OCI-LY1 (cell line): ENCODE results near the gene MAN2B2.
"Not testable (repeated sequence)": the region's sequence is repeated elsewhere in the genome, so short reads cannot be mapped to it uniquely, and the experiment has no call there.

Source experiments
- H2AFZ ChIP-seq: fragments of 200-600 bp; sonication (generic), shearing (Covaris generic); 2 replicates; pipeline ENCODE4 v1.6.0; 2014; ENCODE audit warnings: antibody characterized with exemption, mild to moderate bottlenecking, low read length
- H3F3A ChIP-seq: fragments of 200-600 bp; sonication (generic), shearing (Covaris generic); 2 replicates; pipeline ENCODE4 v1.6.0; 2014; ENCODE audit warnings: mild to moderate bottlenecking, antibody characterized with exemption, low read length, moderate library complexity; ENCODE audit not compliant: insufficient read depth
- H3K27ac ChIP-seq: fragments of 200-600 bp; sonication (generic); 2 replicates; pipeline ENCODE4 v1.5.1; 2014; ENCODE audit warnings: low read length, mixed run types, mild to moderate bottlenecking, low read depth; ENCODE audit not compliant: poor library complexity, severe bottlenecking
- H3K27me3 ChIP-seq: fragments of 200-600 bp; sonication (generic); 2 replicates; pipeline ENCODE4 v1.6.0; 2014; ENCODE audit warnings: antibody characterized with exemption, mild to moderate bottlenecking, low read length, moderate library complexity; ENCODE audit not compliant: insufficient read depth
- H3K36me3 ChIP-seq: fragments of 200-600 bp; sonication (generic); 2 replicates; pipeline ENCODE4 v1.6.1; 2014; ENCODE audit warnings: mild to moderate bottlenecking, antibody characterized with exemption, low read length, moderate library complexity, mixed read lengths; ENCODE audit not compliant: insufficient read depth
- H3K4me1 ChIP-seq: fragments of 200-600 bp; sonication (generic); 2 replicates; pipeline ENCODE4 v1.5.1; 2014; ENCODE audit warnings: mild to moderate bottlenecking, low read length, moderate library complexity; ENCODE audit not compliant: insufficient read depth, severe bottlenecking
- H3K4me2 ChIP-seq: fragments of 200-600 bp; sonication (generic), shearing (Covaris generic); 2 replicates; pipeline ENCODE4 v1.6.1; 2014; ENCODE audit warnings: low read length
- H3K4me3 ChIP-seq: fragments of 200-600 bp; sonication (generic); 2 replicates; pipeline ENCODE4 v1.5.1; 2014; ENCODE audit warnings: low read length, low read depth, mild to moderate bottlenecking, mixed read lengths; ENCODE audit not compliant: poor library complexity, severe bottlenecking
- H3K79me2 ChIP-seq: fragments of 200-600 bp; shearing (Covaris generic); 2 replicates; pipeline ENCODE4 v1.6.1; 2016; ENCODE audit warnings: mixed run types, low read length, mixed read lengths; ENCODE audit not compliant: insufficient read depth
- H3K9ac ChIP-seq: fragments of 200-600 bp; sonication (generic), shearing (Covaris generic); 2 replicates; pipeline ENCODE4 v1.6.1; 2014; ENCODE audit warnings: mild to moderate bottlenecking, low read length, mixed read lengths
- H3K9me2 ChIP-seq: fragments of 200-600 bp; sonication (generic), shearing (Covaris generic); 2 replicates; pipeline ENCODE4 v1.6.1; 2014; ENCODE audit warnings: low read depth, mild to moderate bottlenecking, low read length, mixed read lengths
- H3K9me3 ChIP-seq: fragments of 200-600 bp; shearing (Covaris generic); 2 replicates; pipeline ENCODE4 v1.6.1; 2014; ENCODE audit warnings: low read length, mixed read lengths
- H4K20me1 ChIP-seq: fragments of 200-600 bp; sonication (generic), shearing (Covaris generic); 2 replicates; pipeline ENCODE4 v1.6.0; 2016; ENCODE audit warnings: mild to moderate bottlenecking, low read length; ENCODE audit not compliant: insufficient read depth
- CTCF ChIP-seq: fragments of 200-600 bp; sonication (generic), shearing (Covaris generic); IDR thresholded peaks from 2 replicates; pipeline ENCODE4 v1.5.1; 2017; ENCODE audit warnings: mild to moderate bottlenecking, antibody characterized with exemption, low read length, moderate library complexity, mixed read lengths
- EZH2 ChIP-seq: fragments of 200-600 bp; sonication (generic), shearing (Covaris generic); IDR thresholded peaks from 2 replicates; pipeline ENCODE4 v1.8.0; 2017; ENCODE audit warnings: borderline replicate concordance, mixed run types, mild to moderate bottlenecking, antibody characterized with exemption, low read length, moderate library complexity, mixed read lengths

The MAN2B2 gene

GRCh38 chr4:6671648-6672047 is 96.7 kb downstream of the MAN2B2 start:
- peaks cover 11% of the 10 kb centered on the region for H3K79me2 ChIP-seq
- no peak overlapping the region for H3K9ac ChIP-seq
- no peak overlapping the region for H3K27ac ChIP-seq
- H3K9me2 ChIP-seq: no peaks in the 10 kb centered on the region
- peaks cover 26% of the 10 kb centered on the region for H3K4me1 ChIP-seq
- no peaks in the 10 kb centered on the region for H3K9me3 ChIP-seq
- no peak overlapping the region for H3K4me2 ChIP-seq
- H3K36me3 ChIP-seq: peaks cover 17% of the 10 kb centered on the region
- TF ChIP-seq EZH2 (no peak), CTCF (no peak)
- no peaks in the 10 kb centered on the region for H3K27me3 ChIP-seq
- H3F3A ChIP-seq: no peaks in the 10 kb centered on the region
- H2AFZ ChIP-seq: no peak overlapping the region
- no peaks in the 10 kb centered on the region for H4K20me1 ChIP-seq
- no peak overlapping the region for H3K4me3 ChIP-seq

- Histone ChIP-seq H3K4me3 (no peak overlapping the region), H2AFZ (no peak overlapping the region), H3K27me3 (no peaks in the 10 kb centered on the region), H3K9ac (no peak overlapping the region), H3K9me3 (no peaks in the 10 kb centered on the region), H3K36me3 (peaks cover 17% of the 10 kb centered on the region), H3K27ac (no peak overlapping the region), H4K20me1 (no peaks in the 10 kb centered on the region), H3K4me1 (peaks cover 31% of the 10 kb centered on the region), H3K4me2 (no peak overlapping the region), H3F3A (no peaks in the 10 kb centered on the region), H3K79me2 (peaks cover 11% of the 10 kb centered on the region), H3K9me2 (no peaks in the 10 kb centered on the region)
- no peak for TF ChIP-seq CTCF
- no peak for TF ChIP-seq EZH2
Measured at GRCh38 chr4:6672131-6672530, 97.1 kb downstream of the MAN2B2 start.

DNA sequence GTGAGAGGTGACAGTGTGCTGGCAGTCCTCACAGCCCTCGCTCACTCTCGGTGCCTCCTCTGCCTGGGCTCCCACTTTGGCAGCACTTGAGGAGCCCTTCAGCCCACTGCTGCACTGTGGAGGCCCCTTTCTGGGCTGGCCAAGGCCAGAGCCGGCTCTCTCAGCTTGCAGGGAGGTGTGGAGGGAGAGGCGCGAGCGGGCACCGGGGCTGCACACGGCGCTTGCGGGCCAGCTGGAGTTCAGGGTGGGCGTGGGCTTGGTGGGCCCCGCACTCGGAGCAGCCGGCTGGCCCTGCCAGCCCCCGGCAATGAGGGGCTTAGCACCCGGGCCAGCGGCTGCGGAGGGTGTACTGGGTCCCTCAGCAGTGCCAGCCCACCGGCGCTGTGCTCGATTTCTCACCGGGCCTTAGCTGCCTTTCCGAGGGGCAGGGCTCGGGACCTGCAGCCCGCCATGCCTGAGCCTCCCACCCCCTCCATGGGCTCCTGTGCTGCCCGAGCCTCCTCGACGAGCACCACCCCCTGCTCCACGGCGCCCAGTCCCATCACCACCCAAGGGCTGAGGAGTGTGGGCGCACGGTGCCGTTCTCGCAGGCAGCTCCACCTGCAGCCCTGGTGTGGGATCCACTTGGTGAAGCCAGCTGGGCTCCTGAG is 97.7 kb downstream of the MAN2B2 start:
- H3K27ac ChIP-seq, H4K20me1 ChIP-seq, H3K4me3 ChIP-seq, H2AFZ ChIP-seq, H3K9me2 ChIP-seq, H3K9me3 ChIP-seq, H3K9ac ChIP-seq, H3K4me2 ChIP-seq, H3F3A ChIP-seq, H3K27me3 ChIP-seq: not testable (repeated sequence)
- Histone ChIP-seq H3K4me1 (peaks cover 31% of the 10 kb centered on the region), H3K36me3 (peaks cover 17% of the 10 kb centered on the region), H3K79me2 (peaks cover 11% of the 10 kb centered on the region)
